H1 (cell line): ENCODE results near the gene ABTB1. TPM values are rescaled to one million over a fixed set of nuclear protein-coding genes. Genes with fewer than 3 reads are reported as not detected.
A peak's percentile ranks its signal among the peaks of the same experiment; 100 is the strongest.

Experiments
- CTCF ChIA-PET: fragments of 300-600 bp; sonication (Branson Sonifier 250); formaldehyde crosslinking; loops from one replicate; lab custom pipeline; 2021; ENCODE audit not compliant: partially characterized antibody; lab: Charles Lee
- POLR2A ChIA-PET: fragments of 300-600 bp; sonication (Branson Sonifier 250); formaldehyde crosslinking; loops from one replicate; lab custom pipeline; 2021; ENCODE audit warnings: inconsistent platforms; ENCODE audit not compliant: partially characterized antibody; lab: Charles Lee
- DNase-seq, 2 experiments: peaks; one replicate each; pipeline versions ENCODE4 v3.0.0 to v3.0.0-alpha.2; 2010 to 2022; ENCODE audit warnings: low spot score in 2 of 2, low read depth in 1 of 2, mixed read lengths in 1 of 2
- FAIRE-seq: peaks from 2 replicates; lab custom pipeline; 2011; peaks lifted over from hg19 to GRCh38; lab: Jason Lieb, UNC
- H2AFZ ChIP-seq: 2 replicates; pipeline ENCODE4 v1.8.1; 2012; ENCODE audit warnings: low read length, inconsistent platforms
- H2AK5ac ChIP-seq: 2 replicates; pipeline ENCODE4 v1.6.1; 2013; ENCODE audit warnings: low read depth, low read length
- H2BK120ac ChIP-seq: replicated peaks from 2 replicates; pipeline ENCODE3; 2013; ENCODE audit warnings: low read depth, low read length, inconsistent platforms
- H2BK12ac ChIP-seq: 2 replicates; pipeline ENCODE4 v1.6.1; 2013; ENCODE audit warnings: low read depth, low read length
- H2BK15ac ChIP-seq: 2 replicates; pipeline ENCODE4 v1.6.1; 2013; ENCODE audit warnings: low read length
- H2BK20ac ChIP-seq: 2 replicates; pipeline ENCODE4 v1.6.1; 2013; ENCODE audit warnings: low read length
- H2BK5ac ChIP-seq: 2 replicates; pipeline ENCODE4 v1.6.1; 2013; ENCODE audit warnings: low read depth, low read length
- H3K14ac ChIP-seq: 2 replicates; pipeline ENCODE4 v1.6.1; 2013; ENCODE audit warnings: inconsistent platforms; ENCODE audit not compliant: insufficient read length
- H3K18ac ChIP-seq: 2 replicates; pipeline ENCODE4 v1.6.1; 2013; ENCODE audit warnings: low read length; ENCODE audit errors: extremely low read depth
- H3K23ac ChIP-seq: 2 replicates; pipeline ENCODE4 v1.6.1; 2013; ENCODE audit warnings: inconsistent platforms; ENCODE audit not compliant: insufficient read length
- H3K23me2 ChIP-seq: 2 replicates; pipeline ENCODE4 v1.6.1; 2013; ENCODE audit warnings: low read depth, low read length
- H3K27ac ChIP-seq: 2 replicates; pipeline ENCODE4 v1.6.1; 2011; ENCODE audit warnings: low read depth, low read length, inconsistent platforms
- H3K27me3 ChIP-seq, 4 experiments: replicated peaks in 1 of 4; 1 replicate in 1 of 4; 2 replicates in 3 of 4; pipeline versions ENCODE4 v1.6.1 to v1.8.1; 2011 to 2013; ENCODE audit warnings: low read length in 3 of 4, mild to moderate bottlenecking in 3 of 4, inconsistent platforms in 2 of 4, mixed read lengths in 2 of 4, moderate library complexity in 1 of 4; ENCODE audit not compliant: control insufficient read depth in 3 of 4, insufficient read depth in 3 of 4; ENCODE audit errors: extremely low read depth in 1 of 4
- H3K36me3 ChIP-seq, 4 experiments: 2 replicates each; pipeline versions ENCODE4 v1.6.1 to v1.8.1; 2011 to 2013; ENCODE audit warnings: mild to moderate bottlenecking in 4 of 4, low read length in 3 of 4, moderate library complexity in 2 of 4, control low read depth in 1 of 4, inconsistent platforms in 1 of 4; ENCODE audit not compliant: insufficient read depth in 4 of 4, control insufficient read depth in 2 of 4
- H3K4ac ChIP-seq: replicated peaks from 2 replicates; pipeline ENCODE3; 2013; ENCODE audit warnings: low read length, low read depth, mixed read lengths, inconsistent platforms; ENCODE audit not compliant: insufficient read length
- H3K4me1 ChIP-seq, 4 experiments: replicated peaks in 1 of 4; 1 replicate in 1 of 4; 2 replicates in 3 of 4; pipeline versions ENCODE4 v1.6.1 to v1.8.1; 2011 to 2013; ENCODE audit warnings: low read length in 3 of 4, inconsistent platforms in 2 of 4, mixed read lengths in 1 of 4; ENCODE audit not compliant: insufficient read depth in 4 of 4, control insufficient read depth in 3 of 4
- H3K4me2 ChIP-seq, 2 experiments: 2 replicates each; pipeline versions ENCODE4 v1.6.1 to v1.8.1; 2011 to 2013; ENCODE audit warnings: low read depth in 2 of 2, low read length in 2 of 2, control low read depth in 1 of 2, inconsistent platforms in 1 of 2, mild to moderate bottlenecking in 1 of 2; ENCODE audit not compliant: insufficient read depth in 1 of 2
- H3K4me3 ChIP-seq, 4 experiments: fragments of 200-600, 300-600 bp in 1 of 4; sonication (generic), shearing (Covaris generic), sonication (Bioruptor Twin) in 1 of 4; 2 replicates each; pipeline versions ENCODE4 v1.5.1 to v1.8.1; 2011 to 2016; ENCODE audit warnings: low read length in 4 of 4, low read depth in 3 of 4, control low read depth in 2 of 4, inconsistent platforms in 2 of 4, mild to moderate bottlenecking in 2 of 4, mixed read lengths in 1 of 4, moderate library complexity in 1 of 4; ENCODE audit not compliant: insufficient read depth in 2 of 4; ENCODE audit errors: extremely low read depth in 1 of 4
- H3K56ac ChIP-seq: replicated peaks from 2 replicates; pipeline ENCODE3; 2013; ENCODE audit warnings: low read depth, mild to moderate bottlenecking, mixed read lengths, low read length, inconsistent platforms; ENCODE audit not compliant: insufficient read length
- H3K79me1 ChIP-seq: 2 replicates; pipeline ENCODE4 v1.6.1; 2013; ENCODE audit warnings: low read depth, low read length, control low read depth
- H3K79me2 ChIP-seq, 2 experiments: 2 replicates each; pipeline versions ENCODE4 v1.6.1 to v1.8.1; 2012 to 2013; ENCODE audit warnings: low read length in 2 of 2, mild to moderate bottlenecking in 2 of 2, inconsistent platforms in 1 of 2; ENCODE audit not compliant: insufficient read depth in 2 of 2, control insufficient read depth in 1 of 2
- H3K9ac ChIP-seq, 4 experiments: replicated peaks in 1 of 4; 1 replicate in 1 of 4; 2 replicates in 3 of 4; pipeline versions ENCODE4 v1.6.1 to v1.8.1; 2011 to 2013; ENCODE audit warnings: low read depth in 3 of 4, low read length in 3 of 4, control low read depth in 2 of 4, mild to moderate bottlenecking in 2 of 4, moderate library complexity in 2 of 4, inconsistent platforms in 1 of 4; ENCODE audit errors: extremely low read depth in 1 of 4
- H3K9me3 ChIP-seq, 2 experiments: 2 replicates each; pipeline versions ENCODE4 v1.6.1 to v1.8.1; 2012 to 2013; ENCODE audit warnings: mild to moderate bottlenecking in 2 of 2, moderate library complexity in 2 of 2, control low read depth in 1 of 2, inconsistent platforms in 1 of 2, low read depth in 1 of 2, low read length in 1 of 2, mixed read lengths in 1 of 2; ENCODE audit not compliant: insufficient read depth in 2 of 2
- H4K20me1 ChIP-seq, 2 experiments: replicated peaks in 1 of 2; 2 replicates each; pipeline versions ENCODE3 to v1.8.1; 2011 to 2013; ENCODE audit warnings: inconsistent platforms in 2 of 2, low read length in 2 of 2, mild to moderate bottlenecking in 1 of 2; ENCODE audit not compliant: insufficient read depth in 2 of 2, control insufficient read depth in 1 of 2
- H4K5ac ChIP-seq: 2 replicates; pipeline ENCODE4 v1.6.1; 2013; ENCODE audit warnings: low read length, low read depth, mixed read lengths, inconsistent platforms; ENCODE audit not compliant: insufficient read length
- H4K8ac ChIP-seq: 2 replicates; pipeline ENCODE4 v1.8.0; 2013; ENCODE audit warnings: mild to moderate bottlenecking, moderate library complexity, low read length, inconsistent platforms; ENCODE audit not compliant: insufficient read depth; ENCODE audit errors: extremely low read depth
- H4K91ac ChIP-seq: replicated peaks from 2 replicates; pipeline ENCODE3; 2013; ENCODE audit warnings: low read length, mixed read lengths, inconsistent platforms; ENCODE audit not compliant: insufficient read length
- BACH1 ChIP-seq: IDR thresholded peaks from 2 replicates; pipeline ENCODE4 v1.6.1; 2012; ENCODE audit warnings: low read length, improper control_type of control experiment
- FOSL1 ChIP-seq: IDR thresholded peaks from 2 replicates; pipeline ENCODE4 v1.6.1; 2011; ENCODE audit warnings: mild to moderate bottlenecking, low read depth, low read length, moderate library complexity; ENCODE audit not compliant: insufficient read depth
- GTF2F1 ChIP-seq: IDR thresholded peaks from 2 replicates; pipeline ENCODE4 v1.6.1; 2012; ENCODE audit warnings: low read depth, low read length, improper control_type of control experiment, borderline replicate concordance
- HDAC2 ChIP-seq, 2 experiments: fragments of 300-600 bp in 1 of 2; sonication (generic) in 1 of 2; IDR thresholded peaks; 2 replicates each; pipeline ENCODE4 v1.6.1; 2011 to 2012; ENCODE audit warnings: low read depth in 2 of 2, low read length in 2 of 2, mild to moderate bottlenecking in 2 of 2, moderate library complexity in 2 of 2, borderline replicate concordance in 1 of 2, inconsistent platforms in 1 of 2
- MAFK ChIP-seq: IDR thresholded peaks from 2 replicates; pipeline ENCODE4 v1.6.1; 2012; ENCODE audit warnings: low read depth, mild to moderate bottlenecking, improper control_type of control experiment, low read length
- PHF8 ChIP-seq: fragments of 200-600 bp; sonication (generic); conservative IDR thresholded peaks from 2 replicates; pipeline ENCODE4 v1.7.1; 2012; ENCODE audit warnings: low read depth, mild to moderate bottlenecking, inconsistent platforms, low read length, moderate library complexity
- POLR2A ChIP-seq, 2 experiments: IDR thresholded peaks; 1 replicate in 1 of 2; 2 replicates in 1 of 2; pipeline ENCODE4 v1.6.1; 2011; ENCODE audit warnings: low read depth in 2 of 2, low read length in 2 of 2, mild to moderate bottlenecking in 2 of 2; ENCODE audit errors: control extremely low read depth in 1 of 2
- POU5F1 ChIP-seq: IDR thresholded peaks from 2 replicates; pipeline ENCODE4 v1.6.1; 2011; ENCODE audit warnings: low read depth, mild to moderate bottlenecking, low read length, moderate library complexity
- RNF2 ChIP-seq: fragments of 200-900, 300-1000 bp; sonication (generic); IDR thresholded peaks from 2 replicates; pipeline ENCODE4 v1.7.1; 2016; ENCODE audit warnings: borderline replicate concordance, low read depth, mild to moderate bottlenecking, antibody characterized with exemption, low read length; ENCODE audit not compliant: poor library complexity, severe bottlenecking; ENCODE audit errors: missing control alignments
- SRF ChIP-seq: IDR thresholded peaks from 2 replicates; pipeline ENCODE4 v1.6.1; 2011; ENCODE audit warnings: mild to moderate bottlenecking, low read depth, low read length, moderate library complexity
- USF2 ChIP-seq: IDR thresholded peaks from 2 replicates; pipeline ENCODE4 v1.6.1; 2011; ENCODE audit warnings: low read length, improper control_type of control experiment
- WGBS, 2 experiments: shearing (Covaris generic) in 1 of 2; methylation state at CpG; one replicate each; pipeline versions ENCODE4 v1.1.6 to v1.1.7; 2013 to 2015; ENCODE audit warnings: low lambda C conversion rate in 2 of 2, mixed read lengths in 2 of 2, inconsistent platforms in 1 of 2, low coverage in 1 of 2, missing lambda C conversion rate in 1 of 2; ENCODE audit not compliant: insufficient replicate concordance in 2 of 2, insufficient coverage in 1 of 2, insufficient read length in 1 of 2; ENCODE audit errors: extremely low coverage in 1 of 2, missing lambda C conversion rate in 1 of 2; 5-methylcytosine and 5-hydroxymethylcytosine counted together
- polyA plus RNA-seq, 7 experiments: library from polyadenylated mRNA; depleted of rRNA in 3 of 7; stranded (reverse) in 5 of 7; unstranded in 2 of 7; fragments of >200 nt in 5 of 7; fragments of 200-250 nt in 2 of 7; gene quantifications; 1 replicate in 5 of 7; 2 replicates in 1 of 7; 4 replicates in 1 of 7; pipeline versions ENCODE4 v1.2.1 to v1.2.3, GENCODE V29; 2011 to 2013; ENCODE audit warnings: missing spikeins in 2 of 7, mixed read lengths in 2 of 7
- total RNA-seq: library from RNA; stranded (reverse); fragmentation: NEBNext Ultra II Directional; extraction: Animal tissue kit (Norgen Biotek cat#: 25700); gene quantifications from 2 replicates; pipeline ENCODE4 v1.2.1, GENCODE V29; 2021

ABTB1 gene
- total and polyA plus RNA-seq, 2 of the 8 experiments (the other 6 are each of a cell fraction or from before 2014, with no cell fraction given) = 7.1 to 9.4 TPM

GRCh38 chr3:127697551-127698240 is 24.9 kb downstream of the ABTB1 start:
- no peaks in the 10 kb centered on the region for H4K20me1 ChIP-seq
- no peaks in the 10 kb centered on the region for H3K79me2 ChIP-seq
- H3K27ac ChIP-seq = no peak overlapping the region
- ChIA-PET POLR2A (interaction anchor here (0.8 kb wide), 1 partner anchor 9 kb away, joined by 3 read pairs; no protein-coding TSS in a partner anchor), CTCF (interaction anchor here (0.5 to 12.8 kb wide), 17 partner anchors 7 to 262 kb away, joined by 3 to 172 read pairs (median 6); no protein-coding TSS in a partner anchor)
- H3K23ac ChIP-seq = no peak overlapping the region
- peak overlapping the region; percentile 12 to 20; a peak in 1 of 4 replicates for H3K4me2 ChIP-seq
- H3K27me3 ChIP-seq = no peaks in the 10 kb centered on the region
- no peak overlapping the region for H4K91ac ChIP-seq
- no peak overlapping the region for H3K56ac ChIP-seq
- H2AK5ac ChIP-seq = no peak overlapping the region
- H2AFZ ChIP-seq = peak overlapping the region; percentile 97
- H4K8ac ChIP-seq = peak overlapping the region; percentile 80
- H3K36me3 ChIP-seq = no peaks in the 10 kb centered on the region
- no peaks in the 10 kb centered on the region for H3K23me2 ChIP-seq
- H3K14ac ChIP-seq = no peak overlapping the region
- DNase-seq (peak in 1 of 2 experiments; percentile 72), FAIRE-seq (peak; percentile 94)
- H2BK120ac ChIP-seq = no peak overlapping the region
- no peak overlapping the region for H3K9ac ChIP-seq
- H3K4ac ChIP-seq = no peak overlapping the region
- peaks cover 0 to 3% (median under 1%) of the 10 kb centered on the region in 4 experiments; a peak in 2 of 7 replicates for H3K4me1 ChIP-seq
- 77% methylated on average over 16 of the region's 16 CpGs; no CpG with 5 or more reads in 1 of the 2 experiments for WGBS, 2 experiments
- no peaks in the 10 kb centered on the region for H3K79me1 ChIP-seq
- peak overlapping the region in 1 of 4 experiments; percentile 3; a peak in 1 of 8 replicates for H3K4me3 ChIP-seq
- H2BK12ac ChIP-seq = no peak overlapping the region
- no peak overlapping the region for H2BK20ac ChIP-seq
- no peaks in the 10 kb centered on the region for H3K9me3 ChIP-seq
- no peak overlapping the region for H4K5ac ChIP-seq
- H2BK5ac ChIP-seq = 0 out of 2 replicates have a peak overlapping the region, but pooled peaks have one; percentile 35
- H3K18ac ChIP-seq = no peak overlapping the region
- H2BK15ac ChIP-seq = peak overlapping the region; percentile 25; the same call in 1 of the 2 replicates
- TF ChIP-seq RNF2 (no peak), MAFK (no peak), USF2 (peak; percentile 91), SRF (no peak), BACH1 (no peak), GTF2F1 (no peak), POLR2A (IDR thresholded peaks at IDR 0.05; ENCODE audit: control extremely low read depth in 1 of 2, low read depth in 2 of 2, low read length in 2 of 2) (no peak), PHF8 (no peak), FOSL1 (no peak), POU5F1 (no peak), HDAC2 (IDR thresholded peaks at IDR 0.05; ENCODE audit: borderline replicate concordance in 1 of 2, low read depth in 2 of 2, low read length in 2 of 2) (no peak)
